GM12872 (cell line): ENCODE data around the gene RNF150.

Experiments used
- CTCF ChIP-seq: IDR thresholded peaks from 3 replicates; pipeline ENCODE4 v1.5.1; 2011; ENCODE audit warnings: low read depth, mild to moderate bottlenecking, low read length, moderate library complexity; ENCODE audit not compliant: insufficient read depth

Gene RNF150

GRCh38 chr4:141127884-141128283 lies 5.4 kb downstream of the RNF150 start:
- TF ChIP-seq CTCF = no peak

- TF ChIP-seq CTCF = no peak
Measured at GRCh38 chr4:141126769-141127168, 6.5 kb downstream of the RNF150 start.

- no peak for TF ChIP-seq CTCF
Measured at GRCh38 chr4:141124224-141124623, 9.0 kb downstream of the RNF150 start.

- no peak for TF ChIP-seq CTCF
Measured at GRCh38 chr4:141121768-141122454, 11.4 kb downstream of the RNF150 start.

- TF ChIP-seq CTCF = no peak
Measured at GRCh38 chr4:141121101-141121500, 12.2 kb downstream of the RNF150 start.

GRCh38 chr4:141120036-141120593 lies 13.2 kb downstream of the RNF150 start:
- no peak for TF ChIP-seq CTCF

- no peak for TF ChIP-seq CTCF
Measured at GRCh38 chr4:141119071-141119470, 14.2 kb downstream of the RNF150 start.
